GM19372 (cell line): ENCODE data around the gene AGPAT2.

ENCODE experiments used
- ATAC-seq: cut with Tn5 transposase; IDR thresholded peaks from one replicate; pipeline ENCODE4 v1.9.1; 2021; ENCODE audit warnings: mild to moderate bottlenecking, low read depth, moderate library complexity; ENCODE audit not compliant: unreplicated experiment

AGPAT2 gene

DNA sequence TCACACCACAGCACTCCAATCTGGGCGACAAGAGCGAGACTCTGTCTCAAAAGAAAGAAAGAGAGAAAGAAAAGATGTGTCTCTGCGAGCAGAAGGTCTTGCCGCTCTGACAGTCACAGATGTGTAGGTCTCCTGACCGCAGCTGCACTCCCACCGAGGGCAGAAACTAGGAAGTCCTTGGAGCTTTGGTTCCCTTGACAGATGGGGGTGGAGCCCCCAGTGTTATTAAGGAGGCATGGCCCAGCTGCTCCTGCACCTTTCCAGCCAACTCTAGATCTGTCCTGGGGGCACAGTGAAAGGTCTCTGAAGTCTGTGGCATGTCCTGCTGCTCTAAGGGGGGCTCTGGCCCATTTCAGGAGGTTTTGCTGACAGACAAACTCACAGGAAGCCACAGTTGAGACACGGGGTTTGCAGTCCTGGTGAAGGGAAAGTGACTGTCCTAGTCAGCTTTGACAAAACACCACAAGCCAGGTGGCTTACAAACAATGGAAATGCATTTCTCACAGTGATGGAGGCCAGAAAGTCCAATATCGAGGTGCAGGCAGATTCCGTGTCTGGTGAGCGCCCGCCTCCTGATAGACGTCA, 16.1 kb upstream of the AGPAT2 start:
- ATAC-seq: no peak

- ATAC-seq: no peak
Measured at GRCh38 chr9:136701668-136702053, 14.4 kb upstream of the AGPAT2 start.

- ATAC-seq: peak; percentile 52
Measured at GRCh38 chr9:136700959-136701667, 13.9 kb upstream of the AGPAT2 start.

DNA sequence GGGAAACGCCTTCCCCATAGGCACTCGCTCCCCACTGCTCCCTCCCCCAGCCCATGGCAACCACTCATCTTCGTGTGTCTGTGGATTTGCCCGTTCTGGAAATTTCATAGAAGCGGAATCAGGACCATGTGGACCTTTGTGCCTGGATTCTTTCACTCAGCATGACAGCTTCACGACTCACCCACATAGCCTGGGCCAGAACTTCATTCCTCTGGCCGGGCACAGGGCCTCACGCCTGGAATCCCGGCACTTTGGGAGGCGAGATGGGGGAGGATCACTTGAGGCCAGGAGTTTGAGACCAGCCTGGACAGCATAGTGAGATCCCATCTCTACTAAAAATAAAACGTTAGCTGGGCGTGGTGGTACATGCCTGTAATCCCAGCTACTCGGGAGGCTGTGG, 13.0 kb upstream of the AGPAT2 start:
- ATAC-seq: no peak

GRCh38 chr9:136698635-136699246, 11.5 kb upstream of the AGPAT2 start:
- no peak for ATAC-seq

DNA sequence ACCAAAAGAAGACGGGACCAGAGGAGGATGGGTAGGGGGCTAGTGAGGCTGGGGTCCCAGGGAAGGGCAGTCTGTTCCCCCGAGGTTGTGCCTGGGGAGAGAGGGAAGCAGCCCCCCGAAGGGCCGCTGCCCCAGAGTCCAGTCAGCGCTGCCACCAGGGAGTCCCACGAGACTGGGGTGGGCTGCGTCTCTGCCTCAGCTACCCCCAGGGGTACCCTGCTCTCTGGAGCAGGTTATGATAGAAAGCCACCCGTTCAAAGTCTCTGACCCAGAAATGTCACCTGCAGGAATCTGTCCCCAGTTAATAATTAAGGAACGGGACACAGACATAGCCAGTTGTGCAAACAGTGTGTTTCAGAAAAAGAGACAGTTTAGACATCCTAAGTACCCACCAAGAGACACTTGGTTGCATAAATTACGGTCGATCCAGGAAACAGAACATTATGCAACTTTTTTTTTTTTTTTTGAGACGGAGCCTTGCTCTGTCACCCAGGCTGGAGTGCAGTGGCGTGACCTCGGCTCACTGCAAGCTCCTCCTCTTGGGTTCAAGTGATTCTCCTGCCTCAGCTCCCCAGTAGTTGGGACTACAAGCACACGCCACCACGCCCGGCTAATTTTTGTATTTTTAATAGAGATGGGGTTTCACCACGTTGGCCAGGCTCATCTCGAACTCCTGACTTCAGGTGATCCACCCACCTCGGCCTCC, 10.7 kb upstream of the AGPAT2 start:
- ATAC-seq: no peak

- ATAC-seq: no peak
Measured at GRCh38 chr9:136697146-136697820, 10.0 kb upstream of the AGPAT2 start.

DNA sequence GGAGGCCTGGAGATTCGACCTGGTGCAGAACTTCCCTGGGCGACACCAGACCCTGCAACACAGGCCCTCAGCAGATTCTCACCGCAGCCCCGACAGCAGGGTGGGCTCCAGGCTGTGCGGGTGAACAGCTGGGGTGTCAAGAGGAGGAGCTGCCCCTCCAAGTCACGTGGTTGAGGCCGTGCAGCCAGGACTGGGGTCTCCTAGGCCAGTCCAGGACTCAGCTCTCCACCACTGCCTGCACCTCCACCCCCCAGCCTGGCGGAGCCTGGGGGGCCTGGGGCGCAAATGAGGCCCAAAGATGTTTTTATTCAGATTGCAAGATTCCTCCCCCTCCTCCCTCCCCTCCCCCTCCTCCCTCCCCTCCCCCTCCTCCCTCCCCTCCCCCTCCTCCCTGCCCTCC, 9.2 kb upstream of the AGPAT2 start:
- no peak for ATAC-seq

DNA sequence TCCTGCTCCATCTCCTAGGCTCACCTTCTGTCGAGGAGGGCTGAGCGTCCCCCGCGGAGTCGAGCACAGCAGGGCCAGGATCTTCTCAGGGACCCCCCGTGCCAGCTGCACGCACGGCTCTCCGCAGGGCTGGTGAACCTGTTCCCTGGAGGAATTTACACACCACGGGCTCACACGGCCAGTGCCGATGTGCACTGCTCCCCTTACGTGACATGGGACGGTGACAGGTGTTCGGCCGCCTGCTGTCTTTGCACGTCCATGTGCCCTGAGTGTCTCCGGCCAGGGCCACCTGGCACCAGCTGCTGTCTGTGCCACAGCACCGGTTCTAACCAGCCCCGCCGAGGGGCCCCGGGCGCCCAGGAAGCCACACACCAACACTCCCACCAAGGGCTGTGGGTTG, 8.7 kb upstream of the AGPAT2 start:
- no peak for ATAC-seq

DNA sequence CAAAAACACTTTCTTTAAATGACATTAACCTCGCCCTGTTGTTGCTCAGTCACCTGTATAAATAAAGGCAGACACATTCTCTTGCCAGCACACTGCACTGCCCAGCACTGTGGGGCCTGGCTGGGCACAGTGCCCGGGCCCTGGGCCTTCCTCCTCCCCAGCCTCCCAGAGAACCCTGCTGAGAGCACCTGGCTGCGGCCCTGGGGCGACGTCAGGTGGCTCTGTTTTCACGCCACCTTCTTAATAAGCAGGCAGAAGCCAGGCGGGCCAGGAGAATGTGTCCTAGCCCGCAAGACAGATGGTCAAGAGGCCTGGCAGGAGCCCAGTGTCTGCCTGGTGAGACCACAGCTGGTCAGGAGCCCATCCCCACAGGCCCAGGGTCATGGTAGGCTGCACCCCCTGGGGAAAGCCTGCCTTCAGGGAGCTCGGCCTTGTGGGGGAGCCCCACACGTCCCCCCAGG, 8.2 kb upstream of the AGPAT2 start:
- ATAC-seq: no peak

DNA sequence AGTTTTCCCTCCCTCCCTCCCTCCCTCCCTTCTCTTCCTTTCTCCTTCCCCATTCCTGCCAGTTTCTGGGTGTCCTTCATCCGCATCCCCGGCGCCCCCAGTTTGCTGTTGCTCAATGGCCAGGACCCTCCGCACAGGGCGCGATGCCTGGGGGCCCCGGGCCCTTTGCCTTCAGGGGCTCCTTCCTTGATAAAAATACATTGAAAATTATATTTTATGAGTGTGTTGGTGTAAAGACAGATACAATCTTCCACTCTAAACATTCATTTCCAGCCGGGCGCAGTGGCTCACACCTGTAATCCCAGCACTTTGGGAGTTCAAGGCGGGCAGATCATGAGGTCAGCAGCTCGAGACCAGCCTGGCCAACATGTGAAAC, 7.6 kb upstream of the AGPAT2 start:
- no peak for ATAC-seq

- no peak for ATAC-seq
Measured at GRCh38 chr9:136694163-136694871, 7.1 kb upstream of the AGPAT2 start.

GRCh38 chr9:136693490-136694162, 6.4 kb upstream of the AGPAT2 start:
- ATAC-seq: no peak

- ATAC-seq: no peak
Measured at GRCh38 chr9:136693135-136693489, 5.9 kb upstream of the AGPAT2 start.

DNA sequence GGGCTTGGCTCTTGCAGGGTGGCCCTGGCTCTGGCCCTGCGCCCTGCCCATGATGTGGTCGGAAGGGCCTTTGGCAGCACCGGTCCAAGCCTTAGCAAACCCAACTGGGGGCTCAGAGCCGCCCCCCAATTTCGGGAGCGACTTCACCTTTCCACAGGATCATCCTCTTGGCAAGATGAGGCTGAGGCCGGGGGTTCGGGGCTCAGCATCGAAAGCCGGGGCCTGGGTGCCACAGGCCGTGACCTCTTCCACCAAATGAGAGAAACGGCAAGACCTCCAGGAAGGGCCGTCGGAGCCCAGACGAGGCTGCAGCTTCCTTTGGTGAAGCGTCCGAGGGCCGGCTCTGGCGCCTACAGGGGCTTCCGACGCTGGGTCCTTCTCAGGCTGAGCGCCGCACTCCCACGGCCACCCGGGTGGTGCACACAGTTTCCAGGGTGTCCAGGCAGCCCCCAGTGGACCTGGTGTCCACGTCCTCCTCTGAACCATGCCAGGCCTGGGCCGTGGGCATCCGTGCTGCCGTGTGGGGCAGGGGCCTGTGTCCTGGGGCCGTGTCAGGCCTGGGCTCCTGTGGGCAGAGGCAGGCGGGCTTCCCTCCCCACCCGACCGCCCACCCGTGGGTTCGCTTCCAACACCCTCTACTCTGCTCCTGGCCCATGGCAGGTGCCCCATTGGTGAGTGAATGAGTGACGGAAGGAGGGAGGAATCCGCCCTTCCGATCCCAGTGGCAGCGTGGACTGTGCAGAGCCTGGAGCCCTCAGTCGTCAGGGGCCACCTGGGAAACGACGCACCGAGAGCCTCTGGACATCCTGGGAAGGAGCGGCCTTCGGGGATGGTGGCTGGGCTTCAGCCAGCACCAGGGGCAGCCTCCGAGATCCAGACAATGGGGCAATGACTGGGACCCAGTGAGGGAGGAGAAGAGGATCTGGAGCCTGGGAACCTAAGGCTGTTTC, 5.2 kb upstream of the AGPAT2 start:
- no peak for ATAC-seq

GRCh38 chr9:136691316-136692184, 4.3 kb upstream of the AGPAT2 start:
- ATAC-seq: no peak

GRCh38 chr9:136690806-136691261, 3.6 kb upstream of the AGPAT2 start:
- ATAC-seq: no peak
